ENCODE results near the gene KYAT1.

KYAT1 gene

GRCh38 chr9:128821584-128822406 lies 60.0 kb downstream of the KYAT1 start:
- Histone ChIP-seq H3K27ac (no peak overlapping the region), H3K27me3 (ENCODE audit: insufficient read depth, low read depth, severe bottlenecking) (no peaks in the 10 kb centered on the region), H3K4me3 (ENCODE audit: low read depth, low read length) (no peak overlapping the region), H3K36me3 (peaks cover 64% of the 10 kb centered on the region), H3K9me3 (ENCODE audit: severe bottlenecking) (no peaks in the 10 kb centered on the region)
- TF ChIP-seq CTCF (IDR thresholded peaks at IDR 0.05; ENCODE audit: low read depth, low read length), result no peak
- DNase-seq, result no peak

DNA sequence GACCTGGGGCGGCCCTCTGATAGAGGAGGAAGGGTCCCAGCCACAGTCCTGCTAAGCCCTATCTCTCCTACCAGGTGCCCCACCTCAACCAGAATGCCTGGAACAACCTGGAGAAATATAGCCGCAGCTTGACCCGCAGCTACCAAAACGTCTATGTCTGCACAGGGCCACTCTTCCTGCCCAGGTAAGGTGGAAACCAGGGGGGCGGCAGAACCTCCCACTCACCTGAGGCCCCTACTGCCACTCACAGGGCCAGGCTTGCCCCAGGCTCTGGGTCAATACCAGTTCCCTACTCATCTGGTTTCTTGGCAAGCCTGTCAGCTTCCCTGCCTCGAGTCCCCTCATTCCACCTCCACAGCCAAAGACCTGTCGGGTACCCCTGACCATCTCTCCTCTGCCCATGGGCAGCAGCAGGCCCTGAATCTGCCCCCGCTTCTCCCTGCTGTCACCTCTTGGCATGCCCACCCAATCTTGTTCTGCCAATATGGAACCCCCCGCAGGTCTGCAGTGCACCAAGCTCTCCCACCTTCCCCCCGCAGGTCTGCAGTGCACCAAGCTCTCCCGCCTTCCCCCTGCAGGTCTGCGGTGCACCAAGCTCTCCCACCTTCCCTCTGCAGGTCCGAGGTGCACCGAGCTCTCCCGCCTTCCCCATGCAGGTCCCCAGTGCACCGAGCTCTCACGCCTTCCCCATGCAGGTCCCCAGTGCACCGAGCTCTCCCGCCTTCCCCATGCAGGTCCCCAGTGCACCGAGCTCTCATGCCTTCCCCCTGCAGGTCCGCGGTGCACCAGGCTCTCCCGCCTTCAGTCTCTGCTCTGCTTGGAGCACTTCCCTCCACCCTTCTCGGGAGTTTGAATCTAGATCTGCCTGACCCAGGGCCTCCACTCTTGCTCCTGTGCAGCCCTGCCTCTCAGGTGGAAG lies 60.8 kb downstream of the KYAT1 start:
- DNase-seq, result no peak
- Histone ChIP-seq H3K9me3 (ENCODE audit: severe bottlenecking) (no peaks in the 10 kb centered on the region), H3K27me3 (ENCODE audit: insufficient read depth, low read depth, severe bottlenecking) (no peaks in the 10 kb centered on the region), H3K4me3 (ENCODE audit: low read depth, low read length) (no peak overlapping the region), H3K36me3 (peaks cover 56% of the 10 kb centered on the region), H3K27ac (peak overlapping the region; percentile 82)
- TF ChIP-seq CTCF (IDR thresholded peaks at IDR 0.05; ENCODE audit: low read depth, low read length), result no peak

GRCh38 chr9:128819716-128820664 lies 61.8 kb downstream of the KYAT1 start:
- peak overlapping the region; percentile 82 for H3K27ac ChIP-seq
- H3K27me3 ChIP-seq (ENCODE audit: insufficient read depth, low read depth, severe bottlenecking), result no peaks in the 10 kb centered on the region
- peak; percentile 94 for DNase-seq
- peaks cover 46% of the 10 kb centered on the region for H3K36me3 ChIP-seq
- TF ChIP-seq CTCF (IDR thresholded peaks at IDR 0.05; ENCODE audit: low read depth, low read length), result no peak
- no peaks in the 10 kb centered on the region for H3K9me3 ChIP-seq (ENCODE audit: severe bottlenecking)
- H3K4me3 ChIP-seq (ENCODE audit: low read depth, low read length), result peak overlapping the region; percentile 72

- Histone ChIP-seq H3K27ac (peak overlapping the region; percentile 82), H3K9me3 (ENCODE audit: severe bottlenecking) (no peaks in the 10 kb centered on the region), H3K36me3 (peaks cover 39% of the 10 kb centered on the region), H3K4me3 (ENCODE audit: low read depth, low read length) (peak overlapping the region; percentile 72), H3K27me3 (ENCODE audit: insufficient read depth, low read depth, severe bottlenecking) (no peaks in the 10 kb centered on the region)
- no peak for TF ChIP-seq CTCF (IDR thresholded peaks at IDR 0.05; ENCODE audit: low read depth, low read length)
- DNase-seq, result peak; percentile 52
These were observed 62.7 kb downstream of the KYAT1 start for GRCh38 chr9:128818839-128819715.

Data from WERI-Rb-1 (cell line).